ENCODE measurements around the gene HCN4.

HCN4 gene

GRCh38 chr15:73282567-73283365, 86.0 kb downstream of the HCN4 start:
- TF ChIP-seq CTCF (IDR thresholded peaks at IDR 0.05): no peak

GRCh38 chr15:73275862-73276261, 92.9 kb downstream of the HCN4 start:
- no peak for TF ChIP-seq CTCF (IDR thresholded peaks at IDR 0.05)

GRCh38 chr15:73273181-73274002, 95.4 kb downstream of the HCN4 start:
- TF ChIP-seq CTCF (IDR thresholded peaks at IDR 0.05): peak; percentile 89

GRCh38 chr15:73270366-73271097, 98.2 kb downstream of the HCN4 start:
- no peak for TF ChIP-seq CTCF (IDR thresholded peaks at IDR 0.05)
